Fibroblast of peridontal ligament (primary cell): ENCODE data around the gene EVI2A.

ENCODE experiments used
- DNase-seq: peaks from one replicate; pipeline ENCODE4 v3.0.0-alpha.2; 2010; ENCODE audit errors: extremely low read depth

EVI2A gene

GRCh38 chr17:31273516-31273915 lies 47.9 kb downstream of the EVI2A start:
- peak; percentile 67 for DNase-seq

DNA sequence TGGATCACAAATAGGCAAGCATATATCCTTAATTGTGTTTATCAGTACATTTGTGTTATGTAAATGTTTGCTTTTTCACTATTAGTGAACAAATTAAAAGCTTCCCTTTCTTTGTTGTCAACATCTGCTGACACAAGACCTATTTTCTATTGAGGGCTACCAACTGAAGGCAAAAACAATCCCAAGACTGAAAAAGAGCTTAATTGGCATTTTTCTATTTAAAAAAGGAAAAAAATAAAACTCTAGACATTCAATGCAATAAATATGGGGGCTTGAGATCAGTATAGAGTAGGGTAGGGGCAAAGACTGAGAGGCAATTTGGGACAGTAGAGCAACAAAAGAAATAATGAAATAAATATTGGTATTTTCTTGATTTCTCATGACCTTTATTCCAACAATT lies 48.6 kb downstream of the EVI2A start:
- no peak for DNase-seq

- no peak for DNase-seq
These were observed 49.2 kb downstream of the EVI2A start for GRCh38 chr17:31272236-31272635.

- DNase-seq: peak; percentile 100
These were observed 51.8 kb downstream of the EVI2A start for GRCh38 chr17:31269578-31269983.

GRCh38 chr17:31269036-31269577 lies 52.3 kb downstream of the EVI2A start:
- no peak for DNase-seq
